Right hindlimb (tissue), 1 donor: Measurements from ENCODE around the gene KRT71.

Experiments used
- DNase-seq: peaks from one replicate; pipeline ENCODE4 v3.0.0-alpha.2; 2018

The KRT71 gene

DNA sequence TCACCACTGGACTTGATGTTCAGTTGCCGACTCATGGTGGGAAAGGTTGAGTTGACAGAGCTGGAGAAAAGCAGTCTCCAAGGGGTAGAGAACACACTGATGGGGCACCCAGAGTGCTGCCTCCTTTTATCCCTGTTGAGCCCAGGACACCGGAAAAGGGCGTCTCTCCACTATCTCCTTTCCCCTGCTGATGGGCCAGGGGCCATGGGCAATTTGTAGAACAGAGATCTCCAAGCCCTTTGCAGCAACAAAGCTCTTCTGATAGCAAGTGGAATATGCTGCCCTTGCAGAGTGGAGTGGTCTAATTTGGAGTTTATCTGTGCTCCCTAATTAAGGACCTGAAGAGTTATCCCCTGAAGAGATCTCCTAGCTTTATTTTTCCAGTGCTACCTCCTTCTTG, 20.8 kb upstream of the KRT71 start, which contains the start of gene KRT74:
KRT74 (minus strand) TSS at position 101 of the 400 bp plus-strand sequence; CDS start at position 35, 66 bp downstream.
- DNase-seq, result no peak

DNA sequence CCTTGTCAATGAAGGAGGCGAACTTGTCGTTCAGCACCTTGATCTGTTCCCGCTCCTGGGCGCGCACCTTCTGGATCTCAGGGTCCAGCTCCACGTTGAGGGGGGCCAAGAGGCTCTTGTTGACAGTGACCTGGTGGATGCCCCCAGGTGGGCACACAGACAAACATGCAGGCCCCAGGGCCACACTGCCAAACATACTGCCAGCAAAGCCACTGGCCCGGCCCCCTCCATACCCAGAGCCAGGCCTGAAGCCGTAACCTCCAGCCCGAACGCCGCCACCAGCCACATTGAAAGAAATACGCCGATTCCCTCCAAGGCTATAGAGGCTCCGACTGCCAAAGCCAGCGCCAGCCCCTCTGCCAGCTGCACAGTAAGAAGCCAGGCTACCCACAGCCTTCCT, 20.4 kb upstream of the KRT71 start:
- no peak for DNase-seq

DNA sequence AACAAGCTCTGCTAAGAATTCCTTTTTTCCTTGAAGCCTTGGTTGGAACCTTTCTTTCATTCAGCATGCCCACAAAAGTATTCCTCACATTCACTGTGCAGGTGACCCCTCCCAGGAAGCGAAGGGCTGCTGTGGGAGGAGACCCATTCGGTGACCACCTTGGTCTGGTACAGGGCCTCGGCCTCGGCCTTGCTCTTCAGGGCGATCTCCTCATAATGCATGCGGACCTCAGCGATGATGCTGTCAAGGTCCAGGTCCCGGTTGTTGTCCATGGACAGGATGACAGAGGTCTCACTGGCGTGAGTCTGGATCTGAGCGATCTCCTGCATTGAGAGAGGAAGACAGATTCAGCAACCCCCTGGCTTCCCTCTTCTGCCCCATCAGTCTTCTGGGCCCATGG, 17.6 kb upstream of the KRT71 start:
- no peak for DNase-seq

DNA sequence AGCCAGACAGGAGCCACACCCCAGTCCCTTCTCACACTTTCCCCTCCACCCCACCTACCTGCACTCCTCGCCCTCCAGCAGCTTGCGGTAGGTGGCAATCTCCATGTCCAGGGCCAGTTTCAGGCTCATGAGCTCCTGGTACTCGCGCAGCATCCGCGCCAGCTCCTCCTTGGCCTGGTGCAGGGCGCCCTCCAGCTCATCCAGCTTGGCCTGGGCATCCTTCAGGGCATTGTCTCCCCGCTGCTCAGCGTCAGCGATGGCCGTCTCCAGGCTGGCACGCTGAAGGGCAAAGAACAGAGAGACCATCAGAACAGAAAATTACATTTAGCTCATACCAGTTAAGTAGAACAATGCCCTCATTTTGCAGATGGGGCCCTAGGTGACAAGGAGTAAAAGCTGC, 15.2 kb upstream of the KRT71 start:
- DNase-seq, result no peak

DNA sequence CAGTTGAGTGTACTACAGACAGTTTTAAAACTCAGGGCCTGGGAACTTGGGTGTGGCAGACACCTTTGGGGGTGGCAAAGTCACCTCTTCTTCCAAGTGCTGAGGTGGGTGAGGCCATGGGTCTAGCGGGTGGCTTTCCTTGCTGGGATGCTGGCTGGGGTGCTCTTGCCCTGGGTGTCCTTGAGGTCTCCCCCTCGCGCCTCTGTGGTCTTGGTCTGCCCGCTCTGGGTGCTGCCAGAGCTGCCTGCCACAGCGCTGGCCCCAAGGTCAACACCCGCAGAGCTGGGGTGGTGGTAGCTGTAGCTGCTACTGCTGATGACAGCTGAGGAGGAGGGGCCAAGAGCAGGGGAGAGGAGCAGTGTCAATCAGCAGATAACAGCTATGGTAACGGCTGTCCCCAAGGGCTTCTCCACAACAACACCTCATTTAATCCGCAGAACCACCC, 13.9 kb upstream of the KRT71 start:
- no peak for DNase-seq

DNA sequence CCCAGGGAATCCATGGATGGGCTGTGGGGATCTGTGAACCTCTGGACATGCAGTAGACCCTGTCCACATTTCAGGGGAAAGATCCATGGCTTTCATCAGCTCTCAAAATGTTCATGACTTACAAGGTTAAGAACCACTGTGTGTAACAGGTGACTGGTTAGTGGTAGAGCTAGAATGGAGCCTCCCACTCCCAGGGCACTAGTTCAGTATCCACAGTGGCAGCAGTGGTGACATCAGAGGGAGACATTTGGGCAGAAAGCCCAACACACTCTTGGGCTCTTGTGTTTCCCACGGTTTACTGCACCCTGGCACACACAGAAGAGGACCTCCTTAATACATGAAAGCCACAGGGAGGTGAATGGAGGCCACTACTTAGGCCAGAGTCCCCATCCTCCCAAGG, 11.6 kb upstream of the KRT71 start:
- no peak for DNase-seq

DNA sequence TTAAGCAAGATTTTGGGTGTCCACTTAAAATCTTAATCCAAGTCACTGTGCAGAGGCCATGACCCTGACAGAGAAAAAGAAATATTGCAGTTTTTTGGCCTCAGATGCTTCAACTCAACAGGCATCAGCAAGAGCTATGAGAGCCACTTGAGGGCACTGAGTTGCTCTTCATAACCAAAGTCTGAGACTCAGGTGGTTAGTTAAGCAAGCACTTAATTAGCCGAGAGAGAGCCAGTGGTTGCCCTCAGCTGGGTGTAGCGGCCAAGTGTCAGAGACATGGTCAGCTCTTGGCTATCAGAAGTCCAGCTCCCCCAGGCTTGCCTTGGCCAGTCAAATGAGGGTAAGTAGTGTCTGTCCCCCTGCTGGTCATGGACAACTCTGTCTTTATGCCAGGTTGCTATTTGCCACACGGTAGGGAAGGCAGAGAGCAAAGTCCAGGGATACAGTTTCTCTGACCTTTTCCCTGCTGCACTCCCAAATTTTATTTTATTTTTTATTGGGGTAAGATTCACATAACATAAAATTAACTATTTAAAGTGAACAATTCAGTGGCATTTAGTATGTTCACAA, 9.0 kb upstream of the KRT71 start:
- DNase-seq, result no peak

DNA sequence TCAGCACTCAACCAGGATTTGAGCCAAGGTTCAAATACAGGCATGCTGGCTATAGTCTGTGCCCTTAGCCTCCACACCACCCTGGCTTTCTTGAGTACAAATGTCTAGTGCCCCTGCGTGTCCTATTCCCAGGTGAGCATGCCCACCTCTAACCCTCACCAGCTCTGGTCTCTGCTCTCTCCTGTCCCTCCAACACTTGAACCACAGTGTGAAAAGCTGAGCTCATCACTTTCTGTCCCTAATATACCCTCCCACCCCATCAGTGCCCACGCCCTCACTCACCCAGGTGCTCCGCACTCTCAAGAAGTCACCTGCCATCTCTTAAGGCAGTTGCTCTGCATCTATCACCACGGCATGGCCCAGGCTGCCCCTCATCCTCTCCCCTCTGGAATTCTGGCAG, 7.0 kb upstream of the KRT71 start:
- no peak for DNase-seq

DNA sequence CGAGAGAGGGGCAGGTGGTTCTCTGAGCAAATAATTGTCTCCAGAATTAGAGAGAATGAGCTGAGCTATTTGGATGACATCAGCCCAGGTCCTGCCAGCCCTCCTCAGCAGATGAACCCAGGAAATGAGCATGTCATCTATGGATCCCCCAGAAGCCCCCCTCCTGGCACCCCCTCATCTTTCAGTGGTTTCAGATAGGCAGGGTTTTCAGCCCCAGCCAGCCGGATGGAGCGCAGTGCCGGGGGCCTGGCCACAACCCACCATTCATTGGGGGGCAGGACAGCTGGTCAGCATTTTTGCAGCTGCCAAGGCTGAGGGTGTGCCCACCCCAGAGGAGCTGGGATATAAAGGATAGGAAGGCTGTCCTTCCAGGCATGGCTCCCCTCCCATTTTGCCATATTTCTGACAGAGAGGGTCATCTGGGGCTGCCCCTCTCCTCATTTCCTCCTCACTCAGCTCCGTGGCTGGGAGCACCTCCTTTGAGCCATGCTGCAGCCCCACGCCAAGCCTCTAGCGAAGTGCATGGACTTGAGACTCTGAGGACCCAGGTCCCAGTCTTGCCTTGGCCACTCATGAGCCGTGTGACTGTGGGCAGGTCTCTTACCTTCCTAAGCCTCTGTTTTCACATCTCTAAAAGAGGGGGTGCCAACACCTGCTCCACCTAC, 6.0 kb upstream of the KRT71 start:
- peak; percentile 47 for DNase-seq

DNA sequence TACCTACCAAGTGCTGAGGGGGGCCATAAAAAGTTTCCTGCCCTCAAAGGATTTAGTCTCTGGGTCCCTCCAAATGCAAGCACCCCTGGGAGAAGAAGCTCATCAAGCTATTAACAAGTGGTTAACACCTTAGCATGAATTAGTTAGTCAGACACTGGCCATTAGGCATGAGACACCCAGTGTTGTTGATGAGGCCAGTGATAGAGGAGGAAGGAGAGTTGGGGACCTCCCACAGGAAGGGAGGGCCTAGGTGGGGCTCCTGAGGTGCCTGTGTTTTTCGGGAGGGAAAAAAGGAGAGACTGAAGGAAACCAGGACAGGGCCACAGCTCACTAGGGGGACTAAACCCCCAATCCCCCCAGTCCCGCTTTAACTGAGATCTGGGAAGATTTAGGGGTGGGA, 4.5 kb upstream of the KRT71 start:
- DNase-seq, result no peak

DNA sequence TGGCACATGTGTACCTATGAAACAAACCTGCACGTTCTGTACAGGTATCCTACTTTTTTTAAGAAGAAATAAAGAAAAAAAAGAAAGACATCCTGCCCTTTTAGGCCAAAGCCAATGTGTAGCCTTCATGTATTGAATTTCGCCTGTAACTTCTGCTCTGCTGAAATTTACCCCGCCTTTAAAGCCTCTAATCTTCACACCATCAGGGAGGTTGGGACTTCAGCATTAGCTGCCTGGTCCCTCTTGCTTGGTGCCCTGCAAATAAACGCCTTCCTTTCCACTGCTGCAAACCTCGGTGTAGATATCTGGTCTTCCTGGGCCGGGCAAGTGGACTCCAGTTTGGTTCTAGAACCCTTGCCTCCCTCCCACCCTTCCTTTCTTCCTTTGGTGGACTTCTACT, 2.6 kb upstream of the KRT71 start:
- no peak for DNase-seq

DNA sequence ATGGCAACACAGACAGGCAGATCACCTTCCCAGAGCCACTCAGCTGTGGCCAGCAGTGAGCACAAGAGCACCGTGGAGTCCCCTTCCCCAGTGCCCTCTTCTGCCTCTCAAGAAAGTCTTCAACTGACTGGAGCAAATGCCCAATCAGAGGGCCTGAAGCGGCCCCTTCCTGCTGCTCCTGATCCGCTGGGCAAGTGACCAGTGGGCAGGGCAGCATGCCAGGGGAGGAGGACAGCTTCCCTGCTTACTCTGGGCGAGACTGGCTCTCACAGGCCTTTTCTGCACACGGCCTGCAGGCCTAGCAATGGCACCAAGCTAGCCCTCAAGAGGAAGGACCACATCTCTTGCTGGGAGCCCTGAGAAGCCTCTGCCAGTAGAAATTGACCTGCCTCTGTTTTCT, 890 bp downstream of the KRT71 start:
- DNase-seq, result no peak

DNA sequence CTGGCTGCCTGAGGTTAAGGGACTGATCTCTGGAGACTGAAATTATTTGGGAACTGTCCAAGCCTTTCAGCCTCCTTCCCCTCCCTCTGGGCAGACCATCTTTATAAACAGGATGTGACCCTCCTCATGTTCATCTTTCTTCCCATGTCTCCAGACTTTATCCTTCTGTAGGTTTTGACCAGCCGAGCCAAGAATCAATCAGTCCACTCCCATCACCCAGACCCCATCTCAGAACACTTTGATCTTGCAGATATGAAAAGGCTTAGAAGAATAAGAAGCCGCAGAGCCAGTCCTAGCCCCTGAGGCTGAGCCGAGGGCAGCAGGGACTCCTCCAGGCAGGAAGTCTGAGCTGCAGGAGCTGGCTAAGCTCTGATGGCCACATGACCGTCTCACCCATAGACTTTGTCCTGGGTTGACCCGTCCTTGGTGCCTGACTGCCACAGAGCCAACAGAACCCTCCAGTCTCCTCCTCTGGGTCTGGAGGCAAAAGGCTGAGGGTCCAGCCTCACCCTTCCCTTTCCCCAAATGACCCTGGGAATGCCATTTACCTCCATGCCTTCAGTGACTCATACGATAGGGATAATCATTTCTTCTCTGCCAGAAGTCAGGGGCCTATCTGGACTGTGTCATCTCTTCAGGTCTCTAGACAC, 1.6 kb downstream of the KRT71 start:
- no peak for DNase-seq

DNA sequence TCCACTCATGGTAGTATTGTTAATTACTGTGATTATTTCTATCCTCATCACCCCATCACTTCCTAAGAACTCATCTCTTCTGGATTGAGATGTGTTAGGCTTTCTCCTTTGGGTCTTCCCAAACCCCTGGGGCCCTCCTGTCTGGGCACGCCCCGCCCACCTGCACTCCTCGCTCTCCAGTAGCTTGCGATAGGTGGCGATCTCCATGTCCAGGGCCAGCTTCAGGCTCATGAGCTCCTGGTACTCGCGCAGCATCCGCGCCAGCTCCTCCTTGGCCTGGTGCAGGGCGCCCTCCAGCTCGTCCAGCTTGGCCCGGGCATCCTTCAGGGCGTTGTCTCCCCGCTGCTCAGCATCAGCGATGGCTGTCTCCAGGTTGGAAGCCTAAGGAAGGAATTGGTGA, 6.8 kb downstream of the KRT71 start:
- no peak for DNase-seq

DNA sequence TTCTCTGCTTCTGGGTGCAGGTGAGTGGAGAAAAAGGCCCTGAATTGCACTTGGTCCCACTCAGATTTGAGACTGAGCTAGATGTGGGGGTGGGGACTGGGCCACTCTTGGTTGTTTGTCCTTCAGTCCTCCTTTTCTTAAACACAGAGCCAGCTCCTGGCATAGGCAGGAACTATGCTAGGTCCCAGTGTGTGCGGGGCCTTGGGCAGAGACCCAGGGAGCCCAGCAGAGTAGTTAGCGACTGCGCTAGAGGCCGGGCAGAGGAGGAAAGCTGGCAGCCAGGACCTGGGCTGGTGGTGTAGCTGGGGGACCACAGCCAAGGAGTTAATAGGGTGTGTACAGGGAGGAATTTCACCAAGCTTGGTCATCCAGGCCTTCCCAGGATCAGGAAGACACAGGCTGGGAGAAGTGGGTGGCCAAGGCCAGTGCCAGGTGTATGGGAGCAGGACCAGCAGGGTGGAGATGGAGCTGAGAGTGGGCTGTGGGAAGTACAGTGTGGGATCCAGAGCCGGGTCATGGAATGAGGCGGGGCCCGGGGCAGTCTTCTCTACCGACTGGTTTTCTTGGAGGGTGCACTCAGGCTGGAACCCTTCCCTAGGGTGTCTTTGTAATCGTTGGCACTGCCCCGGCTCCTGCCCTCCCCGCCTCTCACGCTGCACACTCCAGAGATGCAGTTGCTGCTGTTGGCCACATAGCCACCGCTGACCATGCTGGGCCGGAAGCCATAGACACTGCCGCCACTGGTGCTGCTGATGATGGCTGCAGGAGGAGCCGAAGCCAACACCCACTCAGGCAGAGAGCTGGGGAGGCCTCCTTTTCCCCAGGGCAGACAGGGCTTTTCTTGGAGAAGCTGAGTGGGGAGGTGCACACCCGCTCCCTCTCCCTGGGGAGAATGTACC, 8.7 kb downstream of the KRT71 start:
- peak; percentile 41 for DNase-seq

DNA sequence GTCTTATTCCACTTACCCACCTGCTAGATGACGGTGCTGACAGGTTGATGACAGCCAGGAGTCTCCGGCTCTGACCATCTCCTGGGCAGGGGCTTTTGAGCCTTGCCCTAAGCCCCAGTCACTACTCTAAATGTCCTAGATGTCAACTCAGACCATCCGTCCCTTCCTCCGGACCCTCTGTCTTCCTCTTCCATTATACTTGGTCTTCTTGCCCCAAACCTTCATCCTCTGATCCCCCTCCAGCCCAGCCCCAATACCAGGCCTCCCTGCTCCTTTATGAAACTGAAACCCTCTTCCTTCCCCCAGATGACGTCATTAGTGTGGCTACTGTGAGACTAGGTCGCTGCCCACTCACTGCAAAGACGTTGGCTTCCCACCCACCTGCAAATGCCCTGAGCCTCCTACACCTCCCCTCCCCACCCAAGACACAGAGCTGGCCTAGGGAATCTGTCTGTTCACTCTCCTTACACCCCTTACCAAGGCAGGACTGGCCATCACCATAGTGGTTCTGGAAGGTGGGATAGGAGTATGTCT, 10.1 kb downstream of the KRT71 start:
- no peak for DNase-seq

DNA sequence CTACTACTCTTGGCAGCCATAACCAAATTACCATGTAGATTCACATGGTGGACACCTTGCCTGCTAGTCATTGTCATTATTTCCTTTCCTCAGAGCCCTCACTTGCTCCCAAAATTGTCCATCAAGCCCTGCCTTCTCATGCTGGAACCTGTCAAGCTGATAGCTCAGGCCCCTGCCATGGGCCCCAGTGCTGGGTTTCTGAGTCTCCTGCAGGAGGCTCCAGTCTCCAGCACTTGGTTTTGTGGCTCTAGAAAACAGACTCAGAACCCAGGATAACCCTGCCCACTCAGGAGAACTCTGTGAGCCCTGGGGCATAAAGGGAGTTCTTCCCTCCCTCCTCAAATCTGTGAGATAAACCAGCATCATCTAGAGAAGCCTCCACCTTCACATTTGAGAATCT, 10.8 kb downstream of the KRT71 start:
- DNase-seq, result no peak

DNA sequence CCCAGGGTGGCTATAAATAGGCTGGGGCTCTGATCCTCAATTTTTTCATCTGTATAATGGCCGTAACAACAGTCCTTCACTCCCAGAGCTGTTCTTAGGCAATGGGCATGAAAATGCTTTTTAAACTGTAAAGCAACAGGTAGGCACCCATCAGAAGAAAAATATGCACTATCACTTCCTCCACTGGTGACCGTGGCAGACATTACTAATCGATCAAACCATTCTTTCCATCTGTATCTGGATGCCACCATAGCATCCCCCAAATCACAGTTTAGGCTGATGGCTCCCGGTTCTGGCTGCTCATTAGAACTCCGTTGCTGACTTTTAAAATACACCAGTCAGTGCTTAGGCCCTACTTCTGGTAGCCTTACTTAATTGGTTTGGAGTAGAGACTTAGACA, 11.2 kb downstream of the KRT71 start:
- no peak for DNase-seq

DNA sequence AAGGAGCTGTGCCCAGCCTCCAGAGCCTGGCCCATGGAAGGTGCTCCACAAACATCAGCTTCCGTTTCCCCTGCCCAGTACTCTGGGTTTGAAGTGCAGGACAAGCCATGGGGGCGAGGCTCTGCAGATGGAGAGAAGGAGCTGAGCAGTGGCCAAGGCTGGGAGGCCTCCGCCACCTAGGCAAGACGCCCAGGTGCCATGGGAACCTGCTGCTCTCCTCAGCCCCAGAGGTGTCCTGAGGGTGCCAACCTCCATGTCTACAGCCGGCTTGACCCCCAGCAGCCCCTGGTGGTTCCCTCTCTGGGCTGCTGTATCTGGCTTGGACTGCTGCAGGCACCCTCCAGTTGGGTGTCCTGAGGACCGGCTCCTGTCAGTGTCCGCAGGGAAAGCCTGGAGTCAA, 12.4 kb downstream of the KRT71 start:
- no peak for DNase-seq

DNA sequence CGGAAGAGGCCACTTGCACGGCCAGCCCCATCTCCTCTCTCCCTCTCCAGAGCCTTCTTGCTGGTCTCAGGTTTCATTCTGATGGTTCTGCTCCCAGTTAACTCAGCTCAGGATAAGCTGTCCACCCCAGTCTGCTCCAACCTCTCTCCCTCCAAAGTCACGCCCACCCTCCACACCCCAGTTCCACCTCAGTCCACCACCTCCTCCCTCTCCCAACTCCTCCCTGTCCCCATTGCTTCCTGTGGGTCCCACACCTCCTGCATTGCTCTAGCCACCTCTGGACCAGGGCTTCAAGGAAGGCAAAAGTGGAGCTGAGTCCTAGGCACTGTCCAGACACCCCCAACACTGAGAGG, 13.1 kb downstream of the KRT71 start:
- no peak for DNase-seq

DNA sequence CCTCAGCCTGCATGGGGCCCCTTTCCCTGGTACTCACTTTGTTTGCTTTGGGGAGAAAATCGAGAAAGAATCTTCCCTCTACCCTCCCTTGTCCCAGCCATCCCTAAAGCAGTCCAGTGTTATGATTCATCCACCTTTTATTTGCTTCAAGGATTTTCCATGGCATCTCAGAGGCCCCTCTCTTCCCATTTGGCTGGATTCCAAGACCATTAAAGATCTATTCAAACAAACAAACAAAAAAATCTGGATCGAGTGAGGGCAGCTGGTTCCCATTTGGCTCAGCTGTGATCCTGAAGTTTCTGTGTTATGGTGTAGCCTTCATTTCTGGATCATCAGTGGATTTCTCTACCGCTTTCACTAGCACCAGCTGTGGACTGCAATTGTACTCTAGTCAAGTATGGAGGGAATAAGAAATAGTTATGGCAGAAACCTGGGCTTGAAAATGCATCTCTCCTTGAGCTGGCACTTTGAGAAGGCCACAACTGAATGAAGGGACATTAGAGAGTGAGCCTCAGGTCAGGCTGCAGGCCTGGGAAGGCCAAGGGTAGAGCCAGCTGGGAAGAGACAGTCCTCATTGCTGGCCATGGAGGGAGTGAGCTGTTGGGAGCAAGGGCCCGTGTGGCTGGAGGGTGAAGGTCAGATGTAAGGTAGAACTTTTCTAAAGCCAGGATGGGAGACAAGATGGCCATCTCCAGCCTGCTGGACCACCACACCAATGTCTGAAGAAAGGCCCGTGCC, 13.7 kb downstream of the KRT71 start:
- peak; percentile 45 for DNase-seq

DNA sequence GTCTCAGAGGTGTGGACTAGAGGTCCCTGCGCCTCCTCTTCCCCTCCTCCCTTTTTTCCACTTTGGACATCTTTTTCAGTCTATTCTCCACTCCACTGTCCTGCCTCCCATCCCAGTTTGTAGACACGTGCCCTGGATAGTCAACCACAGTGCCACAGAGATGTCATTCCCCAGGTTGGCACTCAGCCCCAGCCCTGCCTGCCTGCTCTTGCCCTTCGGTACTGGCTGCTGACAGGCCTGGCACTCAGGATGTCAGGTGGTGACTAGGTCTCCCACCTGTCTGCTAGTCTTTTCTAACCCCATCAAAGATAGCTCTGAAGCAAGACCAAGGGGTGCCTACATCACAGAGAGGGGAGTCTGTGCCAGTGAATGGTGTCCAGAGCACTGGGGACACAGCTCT, 15.8 kb downstream of the KRT71 start:
- DNase-seq, result no peak

DNA sequence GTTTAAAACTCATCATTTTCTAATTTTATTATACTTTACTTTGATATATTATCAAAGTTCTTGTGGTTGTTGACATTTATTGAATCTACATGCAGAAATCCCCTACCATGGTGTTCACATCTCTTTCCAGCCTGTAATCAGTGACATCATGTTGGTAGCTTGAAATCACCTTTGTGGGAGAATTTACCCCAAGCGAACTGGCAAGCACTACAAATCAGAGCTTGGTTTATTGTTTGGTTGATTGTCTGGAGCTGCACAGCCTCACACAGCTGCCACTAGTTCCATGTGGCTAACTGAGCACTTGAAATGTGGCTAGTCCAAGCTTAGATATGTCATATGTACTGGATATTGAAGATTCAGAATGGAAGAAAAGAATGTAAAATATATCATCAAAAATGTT, 17.4 kb downstream of the KRT71 start:
- no peak for DNase-seq
